NCI-H69 (cell line): ENCODE results near the gene GRID2IP.
"Not testable (repeated sequence)": the region's sequence is repeated elsewhere in the genome, so short reads cannot be mapped to it uniquely, and the experiment has no call there.

Experiments
- DNase-seq: peaks from one replicate; lab custom pipeline; 2025; lab: John Stamatoyannopoulos, UW

Gene GRID2IP

GRCh38 chr7:6487184-6487545, 64.1 kb downstream of the GRID2IP start:
- DNase-seq, result no peak

GRCh38 chr7:6486438-6487183, 64.7 kb downstream of the GRID2IP start:
- DNase-seq, result no peak

- no peak for DNase-seq
Measured at GRCh38 chr7:6482743-6483119, 68.5 kb downstream of the GRID2IP start.

GRCh38 chr7:6482307-6482706, 69.0 kb downstream of the GRID2IP start:
- DNase-seq, result no peak

GRCh38 chr7:6481445-6481844, 69.8 kb downstream of the GRID2IP start:
- no peak for DNase-seq

- DNase-seq, result no peak
Measured at GRCh38 chr7:6480323-6480660, 71.0 kb downstream of the GRID2IP start.

GRCh38 chr7:6479067-6479466, 72.2 kb downstream of the GRID2IP start:
- no peak for DNase-seq

- no peak for DNase-seq
Measured at GRCh38 chr7:6478186-6478585, 73.1 kb downstream of the GRID2IP start.

GRCh38 chr7:6477318-6477660, 74.0 kb downstream of the GRID2IP start:
- no peak for DNase-seq

GRCh38 chr7:6476596-6477317, 74.5 kb downstream of the GRID2IP start:
- DNase-seq, result peak; percentile 21

- no peak for DNase-seq
Measured at GRCh38 chr7:6475433-6476186, 75.7 kb downstream of the GRID2IP start.

- no peak for DNase-seq
Measured at GRCh38 chr7:6465862-6466261, 85.4 kb downstream of the GRID2IP start.

- not testable (repeated sequence) for DNase-seq
Measured at GRCh38 chr7:6463609-6464008, 87.7 kb downstream of the GRID2IP start.

- DNase-seq, result no peak
Measured at GRCh38 chr7:6461946-6462550, 89.2 kb downstream of the GRID2IP start.

- DNase-seq, result no peak
Measured at GRCh38 chr7:6460990-6461584, 90.2 kb downstream of the GRID2IP start.

- no peak for DNase-seq
Measured at GRCh38 chr7:6460303-6460702, 91.0 kb downstream of the GRID2IP start.

- not testable (repeated sequence) for DNase-seq
Measured at GRCh38 chr7:6458676-6459075, 92.6 kb downstream of the GRID2IP start.

- DNase-seq, result no peak
Measured at GRCh38 chr7:6453734-6454133, 97.5 kb downstream of the GRID2IP start.

- no peak for DNase-seq
Measured at GRCh38 chr7:6451224-6451705, 100.0 kb downstream of the GRID2IP start.

- not testable (repeated sequence) for DNase-seq
Measured at GRCh38 chr7:6450591-6450990, 100.7 kb downstream of the GRID2IP start.

GRCh38 chr7:6449884-6450283, 101.4 kb downstream of the GRID2IP start:
- not testable (repeated sequence) for DNase-seq

- DNase-seq, result no peak
Measured at GRCh38 chr7:6448943-6449543, 102.2 kb downstream of the GRID2IP start.
